Small intestine (tissue), 7 donors: ENCODE data around the gene ZRSR2. TPM values are rescaled to one million over a fixed set of nuclear protein-coding genes. Genes with fewer than 3 reads are reported as not detected.
"Not testable (repeated sequence)": the region's sequence is repeated elsewhere in the genome, so short reads cannot be mapped to it uniquely, and the experiment has no call there.

ENCODE experiments used
- DNase-seq, 2 donors: peaks; one replicate each; pipeline versions ENCODE4 v3.0.0 to v3.0.0-alpha.2; 2013
- FAIRE-seq: peaks from 2 replicates; lab custom pipeline; 2012; peaks lifted over from hg19 to GRCh38; lab: Jason Lieb, UNC
- H3K27ac ChIP-seq, 3 donors: one replicate each; pipeline ENCODE4 v1.5.1; 2013; ENCODE audit warnings: low read length in 2 of 3, mild to moderate bottlenecking in 2 of 3, control low read depth in 1 of 3, inconsistent platforms in 1 of 3, low read depth in 1 of 3, moderate library complexity in 1 of 3
- H3K27me3 ChIP-seq, 3 donors: one replicate each; pipeline ENCODE4 v1.6.1; 2013; ENCODE audit warnings: low read length in 3 of 3, inconsistent platforms in 1 of 3; ENCODE audit not compliant: control insufficient read depth in 3 of 3, insufficient read depth in 3 of 3
- H3K36me3 ChIP-seq, 3 donors: one replicate each; pipeline ENCODE4 v1.6.1; 2013; ENCODE audit warnings: low read length in 3 of 3, inconsistent platforms in 1 of 3, low read depth in 1 of 3, mild to moderate bottlenecking in 1 of 3, moderate library complexity in 1 of 3; ENCODE audit not compliant: control insufficient read depth in 3 of 3, insufficient read depth in 2 of 3
- H3K4me1 ChIP-seq, 3 donors: one replicate each; pipeline ENCODE4 v1.6.1; 2013; ENCODE audit warnings: low read length in 2 of 3, inconsistent platforms in 1 of 3, low read depth in 1 of 3, mild to moderate bottlenecking in 1 of 3, moderate library complexity in 1 of 3; ENCODE audit not compliant: control insufficient read depth in 3 of 3, insufficient read depth in 2 of 3
- H3K4me3 ChIP-seq, 3 donors: one replicate each; pipeline ENCODE4 v1.5.1; 2013; ENCODE audit warnings: low read length in 3 of 3, control low read depth in 1 of 3, inconsistent platforms in 1 of 3, low read depth in 1 of 3, mild to moderate bottlenecking in 1 of 3, moderate library complexity in 1 of 3
- H3K9me3 ChIP-seq, 2 donors: one replicate each; pipeline ENCODE4 v1.6.1; 2013; ENCODE audit warnings: low read depth in 1 of 2, low read length in 1 of 2; ENCODE audit not compliant: control insufficient read depth in 2 of 2, insufficient read depth in 1 of 2
- WGBS, 3 donors: extraction: QIAGEN DNeasy Blood & Tissue Kit; methylation state at CpG; one replicate each; pipeline ENCODE4 v1.1.7; 2013; 5-methylcytosine and 5-hydroxymethylcytosine counted together
- polyA plus RNA-seq, 4 donors: library from polyadenylated mRNA; stranded (reverse) in 3 of 4; unstranded in 1 of 4; fragments of 200-250 nt in 3 of 4; fragments of 120-200 nt in 1 of 4; gene quantifications; one replicate each; pipeline versions ENCODE4 v1.2.1 to v1.2.3, GENCODE V29; 2013
- donor health status: healthy with polysubstance abuse.
- donor health status: control.
- donor health status: control.
- donor health status: Bipolar disorder and iron deficiency.
- donor health status: healthy.

ZRSR2 gene
- polyA plus RNA-seq, 4 donors: 9.4 to 21.6 (median 13.5) TPM

GRCh38 chrX:15825936-15826335 is 35.7 kb downstream of the ZRSR2 start:
- Histone ChIP-seq H3K27me3 (no peaks in the 10 kb centered on the region), H3K4me3 (no peak overlapping the region), H3K27ac (no peak overlapping the region), H3K4me1 (no peaks in the 10 kb centered on the region), H3K36me3 (peaks cover 0 to 8% (median 7%) of the 10 kb centered on the region in 3 donors), H3K9me3 (no peaks in the 10 kb centered on the region)
- WGBS, 3 donors: 30 to 54% (median 54%) methylated on average over 5 of the region's 5 CpGs
- DNase-seq (peak in 1 of 2 donors; percentile 8), FAIRE-seq (no peak)

GRCh38 chrX:15829217-15829616 is 38.9 kb downstream of the ZRSR2 start:
- Histone ChIP-seq H3K9me3 (no peaks in the 10 kb centered on the region), H3K27me3 (no peaks in the 10 kb centered on the region), H3K36me3 (peaks cover 0 to 2% (median 0%) of the 10 kb centered on the region in 3 donors), H3K27ac (no peak overlapping the region), H3K4me1 (no peaks in the 10 kb centered on the region), H3K4me3 (no peak overlapping the region)
- DNase-seq: no peak
- no peak for FAIRE-seq
- WGBS, 3 donors: 76 to 97% (median 89%) methylated on average over 1 of the region's 1 CpG

GRCh38 chrX:15831347-15831746 is 41.1 kb downstream of the ZRSR2 start:
- H3K36me3 ChIP-seq, FAIRE-seq, H3K27me3 ChIP-seq, H3K4me3 ChIP-seq, H3K4me1 ChIP-seq, DNase-seq, H3K27ac ChIP-seq, H3K9me3 ChIP-seq: not testable (repeated sequence)
- WGBS, 3 donors: 80% methylated on average over 1 of the region's 2 CpGs; no CpG with 5 or more reads in 2 of the 3 donors

- FAIRE-seq: no peak
- Histone ChIP-seq H3K9me3 (no peaks in the 10 kb centered on the region), H3K27me3 (no peaks in the 10 kb centered on the region), H3K4me1 (no peaks in the 10 kb centered on the region), H3K4me3 (no peak overlapping the region), H3K36me3 (no peaks in the 10 kb centered on the region), H3K27ac (no peak overlapping the region)
- 63 to 73% (median 72%) methylated on average over 3 of the region's 3 CpGs for WGBS, 3 donors
- DNase-seq: no peak
These were observed 43.8 kb downstream of the ZRSR2 start for GRCh38 chrX:15834053-15834452.

GRCh38 chrX:15834827-15835595 is 44.7 kb downstream of the ZRSR2 start:
- DNase-seq: peak; percentile 36 to 51

GRCh38 chrX:15838017-15838416 is 47.7 kb downstream of the ZRSR2 start:
- 91 to 96% (median 92%) methylated on average over 3 of the region's 3 CpGs for WGBS, 3 donors
- DNase-seq (no peak), FAIRE-seq (no peak)
- Histone ChIP-seq H3K27me3 (no peaks in the 10 kb centered on the region), H3K4me1 (no peaks in the 10 kb centered on the region), H3K27ac (no peak overlapping the region), H3K9me3 (no peaks in the 10 kb centered on the region), H3K36me3 (no peaks in the 10 kb centered on the region), H3K4me3 (no peak overlapping the region)

More at GRCh38 chrX:15834827-15835595, 44.7 kb downstream of the ZRSR2 start:
- H3K27ac ChIP-seq: no peak overlapping the region
- H3K4me3 ChIP-seq: no peak overlapping the region
- H3K36me3 ChIP-seq: no peaks in the 10 kb centered on the region
- FAIRE-seq: no peak
- no peaks in the 10 kb centered on the region for H3K9me3 ChIP-seq
- no peaks in the 10 kb centered on the region for H3K4me1 ChIP-seq
- no peaks in the 10 kb centered on the region for H3K27me3 ChIP-seq
- whole genome bisulfite sequencing, 3 donors: 24 to 62% (median 47%) methylated on average over 5 of the region's 5 CpGs

- H3K4me3 ChIP-seq: no peak overlapping the region
- DNase-seq (no peak), FAIRE-seq (no peak)
- WGBS, 3 donors: 79 to 88% (median 84%) methylated on average over 2 of the region's 2 CpGs
- H3K27ac ChIP-seq: no peak overlapping the region
- H3K9me3 ChIP-seq: no peaks in the 10 kb centered on the region
- peaks cover 0 to 2% (median 0%) of the 10 kb centered on the region in 3 donors for H3K36me3 ChIP-seq
- no peaks in the 10 kb centered on the region for H3K27me3 ChIP-seq
- H3K4me1 ChIP-seq: no peaks in the 10 kb centered on the region
These were observed 51.7 kb downstream of the ZRSR2 start for GRCh38 chrX:15841853-15842516.

GRCh38 chrX:15843960-15844359 is 53.7 kb downstream of the ZRSR2 start:
- no peak overlapping the region for H3K27ac ChIP-seq
- H3K9me3 ChIP-seq: no peaks in the 10 kb centered on the region
- H3K36me3 ChIP-seq: peaks cover 0 to 2% (median 0%) of the 10 kb centered on the region in 3 donors
- H3K27me3 ChIP-seq: no peaks in the 10 kb centered on the region
- FAIRE-seq: no peak
- H3K4me3 ChIP-seq: no peak overlapping the region
- H3K4me1 ChIP-seq: no peaks in the 10 kb centered on the region
- no peak for DNase-seq
